Bronchial epithelial cell (primary cell): Measurements from ENCODE around the gene OBP2A. TPM values are rescaled to one million over a fixed set of nuclear protein-coding genes. Genes with fewer than 3 reads are reported as not detected.

Source experiments
- DNase-seq: peaks from one replicate; pipeline ENCODE4 v3.0.0-alpha.2; 2010; ENCODE audit warnings: low read depth
- FAIRE-seq: peaks from 2 replicates; lab custom pipeline; 2011; peaks lifted over from hg19 to GRCh38; lab: Jason Lieb, UNC
- H3K27me3 ChIP-seq: 2 replicates; pipeline ENCODE4 v1.5.1; 2011; ENCODE audit warnings: low read length; ENCODE audit not compliant: control insufficient read depth, insufficient read depth
- H3K36me3 ChIP-seq: 2 replicates; pipeline ENCODE4 v1.5.1; 2011; ENCODE audit warnings: low read length; ENCODE audit not compliant: control insufficient read depth, insufficient read depth
- H3K4me3 ChIP-seq: 2 replicates; pipeline ENCODE4 v1.5.1; 2011; ENCODE audit warnings: mild to moderate bottlenecking, low read depth, low read length, control low read depth
- CTCF ChIP-seq: IDR thresholded peaks from 2 replicates; pipeline ENCODE4 v1.5.1; 2011; ENCODE audit warnings: mild to moderate bottlenecking, moderate library complexity, low read length, control low read depth, inconsistent platforms; ENCODE audit not compliant: insufficient read depth, severe bottlenecking
- total RNA-seq: library from RNA; depleted of rRNA; stranded (reverse); fragments of >200 nt; gene quantifications from 2 replicates; pipeline ENCODE4 v1.2.1, GENCODE V29; 2014

Gene OBP2A
- total RNA-seq, 1 donor from 2014 or later: not detected

- TF ChIP-seq CTCF: no peak
- H3K36me3 ChIP-seq: no peaks in the 10 kb centered on the region
- FAIRE-seq: no peak
- DNase-seq: no peak
- no peaks in the 10 kb centered on the region for H3K27me3 ChIP-seq
- H3K4me3 ChIP-seq: no peak overlapping the region
Measured at GRCh38 chr9:135555203-135555602, 9.3 kb downstream of the OBP2A start.

- no peak overlapping the region for H3K4me3 ChIP-seq
- no peaks in the 10 kb centered on the region for H3K27me3 ChIP-seq
- no peak for DNase-seq
- no peak for FAIRE-seq
- no peak for TF ChIP-seq CTCF
- H3K36me3 ChIP-seq: no peaks in the 10 kb centered on the region
Measured at GRCh38 chr9:135555910-135556309, 10.0 kb downstream of the OBP2A start.

- no peak overlapping the region for H3K4me3 ChIP-seq
- no peaks in the 10 kb centered on the region for H3K36me3 ChIP-seq
- no peak for FAIRE-seq
- DNase-seq: no peak
- no peak for TF ChIP-seq CTCF
- no peaks in the 10 kb centered on the region for H3K27me3 ChIP-seq
Measured at GRCh38 chr9:135559606-135560005, 13.7 kb downstream of the OBP2A start.

GRCh38 chr9:135561391-135562234 lies 15.7 kb downstream of the OBP2A start, which contains the start of gene PAEP:
PAEP (plus strand) TSS chr9:135561756.
- DNase-seq: no peak
- TF ChIP-seq CTCF: no peak
- no peaks in the 10 kb centered on the region for H3K36me3 ChIP-seq
- H3K4me3 ChIP-seq: no peak within 1 kb of the TSS
- FAIRE-seq: no peak
- no peaks in the 10 kb centered on the region for H3K27me3 ChIP-seq

- no peak for TF ChIP-seq CTCF
- no peaks in the 10 kb centered on the region for H3K27me3 ChIP-seq
- DNase-seq (no peak), FAIRE-seq (no peak)
- no peaks in the 10 kb centered on the region for H3K36me3 ChIP-seq
- H3K4me3 ChIP-seq: no peak overlapping the region
Measured at GRCh38 chr9:135562235-135562745, 16.4 kb downstream of the OBP2A start.
